ENCODE measurements around the gene RAE1. TPM values are rescaled to one million over a fixed set of nuclear protein-coding genes. Genes with fewer than 3 reads are reported as not detected.

The RAE1 gene
- total and polyA plus RNA-seq, 5 donors, result 9.4 to 15.6 (median 14.5) TPM

DNA sequence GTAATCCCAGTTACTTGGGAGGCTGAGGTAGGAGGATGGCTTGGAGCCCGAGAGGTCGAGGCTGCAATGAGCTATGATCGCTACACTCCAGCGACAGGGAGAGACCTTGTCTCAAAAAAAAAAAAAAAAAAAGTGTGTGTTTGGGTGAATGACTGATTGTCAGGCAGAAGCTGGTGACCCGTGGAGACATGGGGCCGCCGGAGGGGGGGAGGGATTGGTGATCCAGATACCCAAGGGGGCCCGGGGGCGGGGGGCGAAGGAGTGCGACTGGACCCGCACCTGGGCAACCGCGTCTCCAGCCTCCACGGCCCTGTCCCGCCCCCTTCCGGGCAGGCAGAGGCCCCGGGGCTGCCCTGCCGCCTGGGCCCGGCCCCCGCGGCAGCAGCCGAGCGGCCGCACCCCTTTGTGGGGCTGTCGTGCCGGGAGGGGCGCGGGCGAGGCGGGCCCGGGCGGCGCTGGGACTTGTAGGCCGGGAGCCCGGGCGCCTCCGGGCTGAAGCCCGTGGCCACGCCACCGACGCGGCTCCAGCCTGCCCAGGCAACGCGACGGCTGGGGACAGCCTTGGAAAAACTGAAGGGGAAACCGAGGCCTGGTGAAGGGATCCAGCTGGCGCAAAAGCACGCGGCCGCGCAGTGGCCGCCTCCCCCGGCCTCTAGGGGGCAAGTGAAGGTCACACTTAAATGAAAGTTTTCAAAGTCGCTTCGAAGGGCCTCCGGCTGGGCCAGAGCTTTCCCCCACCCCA, 38.1 kb downstream of the RAE1 start:
- intact Hi-C loops (cut with DNase I), result loop anchor here in 1 of 4 donors (5.0 kb wide), 1 partner anchor 93 kb away; no protein-coding TSS in a partner anchor
- Histone ChIP-seq H3K27ac (ENCODE audit: low read length) (peak overlapping the region; percentile 75), H3K4me1 (ENCODE audit: control insufficient read depth, insufficient read depth, low read length) (peaks cover 6% of the 10 kb centered on the region), H3K9me3 (ENCODE audit: control insufficient read depth, low read length) (no peaks in the 10 kb centered on the region), H3K4me3 (ENCODE audit: low read length) (peak overlapping the region; percentile 26), H3K27me3 (ENCODE audit: control insufficient read depth, insufficient read depth) (no peaks in the 10 kb centered on the region)
- 4% methylated on average over 57 of the region's 57 CpGs for WGBS
- DNase-seq, result peak; percentile 84 to 95 (median 93)
- ATAC-seq, result peak; percentile 85 to 87

- intact Hi-C loops (cut with DNase I), result loop anchor here in 1 of 4 donors (5.0 kb wide), 1 partner anchor 92 kb away; no protein-coding TSS in a partner anchor
- Histone ChIP-seq H3K27ac (ENCODE audit: low read length) (peak overlapping the region; percentile 75), H3K27me3 (ENCODE audit: control insufficient read depth, insufficient read depth) (no peaks in the 10 kb centered on the region), H3K4me1 (ENCODE audit: control insufficient read depth, insufficient read depth, low read length) (peaks cover 6% of the 10 kb centered on the region), H3K4me3 (ENCODE audit: low read length) (peak overlapping the region; percentile 26), H3K9me3 (ENCODE audit: control insufficient read depth, low read length) (no peaks in the 10 kb centered on the region)
- WGBS, result 40% methylated on average over 52 of the region's 52 CpGs
- peak in 2 of 3 donors; percentile 72 to 75 for DNase-seq
- peak in 1 of 2 donors; percentile 2 for ATAC-seq
Measured at GRCh38 chr20:57389695-57390603, 38.9 kb downstream of the RAE1 start.

DNA sequence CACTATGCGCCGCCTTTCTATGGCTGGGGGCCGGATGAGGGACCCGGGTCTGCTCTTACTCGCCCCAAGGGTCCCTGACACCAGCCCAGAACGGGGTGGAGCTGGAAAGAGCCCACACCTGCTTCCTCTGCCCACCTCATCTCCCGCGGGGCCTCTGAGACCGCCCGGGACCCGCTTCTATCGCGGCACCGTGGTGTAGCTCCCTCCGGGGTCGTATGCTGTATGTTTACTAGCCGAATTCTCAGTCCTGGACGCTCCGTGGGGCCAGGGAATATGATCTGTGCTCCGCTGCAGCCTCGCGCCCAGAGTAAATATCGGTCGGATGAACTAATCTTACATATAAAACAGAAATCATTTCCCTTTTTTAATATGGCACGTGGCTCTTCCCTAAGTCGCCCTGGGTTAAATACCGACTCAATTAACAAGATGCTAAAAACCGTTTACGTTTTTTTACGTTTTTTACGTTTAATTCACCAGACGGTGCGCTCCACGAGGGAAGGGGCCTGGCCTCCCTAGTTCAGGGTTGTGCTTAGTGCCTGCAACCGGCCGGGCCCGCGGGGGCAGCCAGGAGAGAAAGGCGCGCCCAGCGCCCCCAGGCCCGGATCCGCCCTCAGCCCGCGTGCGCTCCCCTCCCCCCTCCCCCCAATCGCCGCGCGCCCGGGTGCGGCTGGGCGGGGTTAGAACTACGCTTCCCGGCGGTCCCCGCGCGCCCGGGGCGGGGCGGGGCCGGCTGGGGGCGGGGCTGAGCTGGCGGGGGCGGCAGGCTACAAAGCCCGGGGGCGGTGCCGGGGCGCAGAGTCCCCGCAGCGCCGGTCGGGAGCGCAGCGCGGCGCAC, 39.8 kb downstream of the RAE1 start, which contains the start of gene RBM38:
Gene RBM38, plus strand, starts transcription at position 793 of the 835 bp plus-strand sequence. CDS start 186 bp downstream, outside the sequence.
- 29% methylated on average over 78 of the region's 78 CpGs for WGBS
- intact Hi-C loops (cut with DNase I), result no loop called here

GRCh38 chr20:57391439-57392301, 40.6 kb downstream of the RAE1 start:
- WGBS, result 3% methylated on average over 89 of the region's 98 CpGs
- Histone ChIP-seq H3K4me3 (ENCODE audit: low read length) (peak overlapping the region; percentile 95), H3K4me1 (ENCODE audit: control insufficient read depth, insufficient read depth, low read length) (peaks cover 9% of the 10 kb centered on the region), H3K27me3 (ENCODE audit: control insufficient read depth, insufficient read depth) (no peaks in the 10 kb centered on the region), H3K9me3 (ENCODE audit: control insufficient read depth, low read length) (no peaks in the 10 kb centered on the region), H3K27ac (ENCODE audit: low read length) (peak overlapping the region; percentile 89)
- intact Hi-C loops (cut with DNase I), result no loop called here
- DNase-seq (peak in 2 of 3 donors; percentile 73 to 76), ATAC-seq (no peak)

More for the DNA sequence above, 39.8 kb downstream of the RAE1 start, which contains the start of gene RBM38:
- peaks cover 6% of the 10 kb centered on the region for H3K4me1 ChIP-seq (ENCODE audit: control insufficient read depth, insufficient read depth, low read length)
- H3K4me3 ChIP-seq (ENCODE audit: low read length), result peak within 1 kb of the TSS; percentile 95
- H3K27ac ChIP-seq (ENCODE audit: low read length), result peak within 1 kb of the TSS; percentile 89
- no peaks in the 10 kb centered on the region for H3K27me3 ChIP-seq (ENCODE audit: control insufficient read depth, insufficient read depth)
- no peaks in the 10 kb centered on the region for H3K9me3 ChIP-seq (ENCODE audit: control insufficient read depth, low read length)
- ATAC-seq, result peak; percentile 70 to 76
- peak; percentile 71 to 91 (median 88) for DNase-seq

GRCh38 chr20:57392512-57393271, 41.6 kb downstream of the RAE1 start:
- H3K27ac ChIP-seq (ENCODE audit: low read length), result peak overlapping the region; percentile 89
- intact Hi-C loops (cut with DNase I), result no loop called here
- 38% methylated on average over 33 of the region's 33 CpGs for whole genome bisulfite sequencing
- DNase-seq, result peak; percentile 59 to 85 (median 84)
- H3K27me3 ChIP-seq (ENCODE audit: control insufficient read depth, insufficient read depth), result no peaks in the 10 kb centered on the region
- peaks cover 9% of the 10 kb centered on the region for H3K4me1 ChIP-seq (ENCODE audit: control insufficient read depth, insufficient read depth, low read length)
- H3K9me3 ChIP-seq (ENCODE audit: control insufficient read depth, low read length), result no peaks in the 10 kb centered on the region
- peak overlapping the region; percentile 95 for H3K4me3 ChIP-seq (ENCODE audit: low read length)
- ATAC-seq, result peak; percentile 10 to 24

DNA sequence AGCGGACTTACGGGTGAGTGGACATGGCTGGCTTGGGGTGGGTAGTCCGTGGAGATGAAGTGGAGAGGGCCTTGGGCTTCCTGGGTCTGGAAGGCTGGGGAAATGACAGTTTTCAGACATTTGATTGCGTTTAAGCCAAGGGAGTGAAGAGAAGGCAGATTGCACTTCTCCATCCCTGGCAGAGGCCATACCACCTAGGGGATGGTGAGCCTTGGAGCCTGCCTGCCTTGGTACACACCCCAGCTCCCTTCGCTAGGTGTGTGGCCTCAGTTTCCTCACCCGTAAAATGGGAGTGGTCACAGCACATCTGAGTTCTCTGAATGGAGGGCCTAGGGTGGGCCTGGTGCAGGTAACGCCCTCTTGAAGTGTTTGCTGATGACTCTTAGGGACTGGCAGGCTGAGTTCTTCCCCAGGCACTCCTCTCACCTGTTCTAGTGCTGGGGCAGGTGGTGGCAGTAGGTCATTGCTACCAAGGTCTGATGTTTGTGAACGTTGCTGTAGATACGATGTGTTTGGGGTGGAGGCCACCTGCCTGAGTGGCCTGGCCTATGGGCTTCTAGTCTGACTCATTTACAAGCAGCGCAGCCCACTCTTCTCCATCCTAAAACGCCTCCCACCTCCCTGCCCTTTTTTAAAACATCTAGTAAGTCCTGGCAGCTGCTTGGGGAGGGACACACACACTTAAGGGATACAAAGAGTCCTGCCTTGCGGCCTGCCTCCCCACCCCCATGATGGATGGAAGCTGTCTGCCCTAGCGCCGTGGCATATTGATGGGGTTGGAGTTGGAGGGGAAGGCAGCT, 42.5 kb downstream of the RAE1 start:
- Histone ChIP-seq H3K9me3 (ENCODE audit: control insufficient read depth, low read length) (no peaks in the 10 kb centered on the region), H3K4me3 (ENCODE audit: low read length) (peak overlapping the region; percentile 95), H3K4me1 (ENCODE audit: control insufficient read depth, insufficient read depth, low read length) (peaks cover 11% of the 10 kb centered on the region), H3K27ac (ENCODE audit: low read length) (peak overlapping the region; percentile 85), H3K27me3 (ENCODE audit: control insufficient read depth, insufficient read depth) (no peaks in the 10 kb centered on the region)
- ATAC-seq (no peak), DNase-seq (peak in 2 of 3 donors; percentile 42 to 43)
- intact Hi-C loops (cut with DNase I), result no loop called here
- WGBS, result 72% methylated on average over 14 of the region's 14 CpGs

DNA sequence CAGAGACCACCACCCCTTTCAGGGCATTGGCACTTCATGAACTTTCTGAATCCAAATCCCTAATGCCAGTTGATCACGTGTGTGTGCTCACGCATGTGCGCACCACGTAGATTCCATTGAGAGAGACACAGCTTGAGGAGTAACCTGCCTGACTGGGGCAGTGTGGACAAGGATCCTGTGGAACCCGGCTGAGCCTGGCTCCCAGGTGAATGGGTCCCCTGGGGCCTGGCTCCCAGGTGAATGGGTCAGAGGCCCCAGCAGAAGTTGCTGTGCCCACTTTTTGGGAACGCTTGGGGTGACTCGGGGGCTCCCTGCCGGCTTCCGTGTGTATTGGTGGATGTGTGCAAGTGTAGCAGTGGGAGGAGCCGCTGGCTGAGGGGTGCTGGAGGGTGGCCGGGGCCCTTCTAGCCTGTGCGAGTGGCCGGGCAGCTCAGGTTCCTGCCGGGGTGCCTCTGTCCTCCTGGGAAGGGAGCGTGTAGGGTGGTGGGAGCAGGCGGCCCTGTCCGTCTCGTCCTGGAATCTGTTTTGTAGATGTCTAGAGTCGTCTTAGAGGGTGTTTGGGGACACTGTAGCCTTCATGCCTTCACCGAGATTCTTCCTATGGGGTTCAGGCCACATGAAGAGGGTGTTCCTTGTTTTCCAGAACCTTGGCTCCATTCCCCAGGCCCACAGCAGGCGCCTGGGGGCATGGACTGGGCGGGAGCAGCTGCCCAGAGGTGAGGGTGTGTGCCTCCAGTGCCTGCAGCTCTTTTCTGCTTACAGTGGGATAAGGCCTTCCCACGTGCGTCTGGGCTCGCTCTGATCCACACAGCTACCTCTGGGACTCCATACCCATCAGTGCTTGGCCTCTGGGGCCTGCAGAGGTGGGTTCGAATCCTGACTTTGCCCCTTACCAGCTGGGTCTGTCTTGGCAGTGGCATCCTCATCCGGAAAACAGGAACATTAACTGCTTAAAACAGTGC, 43.3 kb downstream of the RAE1 start:
- intact Hi-C loops (cut with DNase I), result no loop called here
- ATAC-seq (no peak), DNase-seq (peak in 2 of 3 donors; percentile 54 to 64)
- Histone ChIP-seq H3K9me3 (ENCODE audit: control insufficient read depth, low read length) (no peaks in the 10 kb centered on the region), H3K27me3 (ENCODE audit: control insufficient read depth, insufficient read depth) (no peaks in the 10 kb centered on the region), H3K4me3 (ENCODE audit: low read length) (peak overlapping the region; percentile 7), H3K4me1 (ENCODE audit: control insufficient read depth, insufficient read depth, low read length) (peaks cover 17% of the 10 kb centered on the region), H3K27ac (ENCODE audit: low read length) (peak overlapping the region; percentile 85)
- 63% methylated on average over 27 of the region's 27 CpGs for WGBS

Data from right cardiac atrium (tissue), 5 donors.